Measurements from ENCODE around the gene OR2S2.

GRCh38 chr9:35978792-35979191, 20.8 kb upstream of the OR2S2 start:
- TF ChIP-seq CTCF (IDR thresholded peaks at IDR 0.05; ENCODE audit: borderline replicate concordance, extremely low read depth, low read length, poor library complexity, severe bottlenecking) (no peak), EZH2 (IDR thresholded peaks at IDR 0.05; ENCODE audit: borderline replicate concordance, low read depth, low read length, severe bottlenecking) (no peak)
